Coronary artery (tissue), 2 donors: Measurements from ENCODE around the gene PSTK.

Experiments
- DNase-seq: peaks from one replicate; pipeline ENCODE4 v3.0.0-alpha.2; 2017; ENCODE audit warnings: low spot score
- H3K27ac ChIP-seq, 2 donors: fragments of 200-600 bp; sonication (generic); one replicate each; pipeline ENCODE4 v1.5.1; 2016 to 2019
- H3K4me3 ChIP-seq: fragments of 200-600 bp; sonication (generic); 2 replicates; pipeline ENCODE4 v1.5.1; 2016; ENCODE audit warnings: mild to moderate bottlenecking, moderate library complexity
- CTCF ChIP-seq: fragments of 200-600 bp; sonication (generic); IDR thresholded peaks from one replicate; pipeline ENCODE4 v1.5.1; 2019; ENCODE audit warnings: antibody characterized with exemption

The PSTK gene, protein sequence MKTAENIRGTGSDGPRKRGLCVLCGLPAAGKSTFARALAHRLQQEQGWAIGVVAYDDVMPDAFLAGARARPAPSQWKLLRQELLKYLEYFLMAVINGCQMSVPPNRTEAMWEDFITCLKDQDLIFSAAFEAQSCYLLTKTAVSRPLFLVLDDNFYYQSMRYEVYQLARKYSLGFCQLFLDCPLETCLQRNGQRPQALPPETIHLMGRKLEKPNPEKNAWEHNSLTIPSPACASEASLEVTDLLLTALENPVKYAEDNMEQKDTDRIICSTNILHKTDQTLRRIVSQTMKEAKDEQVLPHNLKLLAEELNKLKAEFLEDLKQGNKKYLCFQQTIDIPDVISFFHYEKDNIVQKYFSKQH

GRCh38 chr10:122980209-122981065 is at the start of gene PSTK:
Gene PSTK (plus strand): TSS chr10:122980401. CDS start chr10:122980480, 79 bp downstream.
- DNase-seq = peak; percentile 95
- peak within 1 kb of the TSS; percentile 87 to 93 for H3K27ac ChIP-seq
- peak within 1 kb of the TSS; percentile 82 for H3K4me3 ChIP-seq
- peak; percentile 90 for TF ChIP-seq CTCF

GRCh38 chr10:122931088-122931906 is 48.9 kb upstream of the PSTK start:
- DNase-seq = no peak
- Histone ChIP-seq H3K4me3 (no peak overlapping the region), H3K27ac (no peak overlapping the region)
- TF ChIP-seq CTCF = no peak

DNA sequence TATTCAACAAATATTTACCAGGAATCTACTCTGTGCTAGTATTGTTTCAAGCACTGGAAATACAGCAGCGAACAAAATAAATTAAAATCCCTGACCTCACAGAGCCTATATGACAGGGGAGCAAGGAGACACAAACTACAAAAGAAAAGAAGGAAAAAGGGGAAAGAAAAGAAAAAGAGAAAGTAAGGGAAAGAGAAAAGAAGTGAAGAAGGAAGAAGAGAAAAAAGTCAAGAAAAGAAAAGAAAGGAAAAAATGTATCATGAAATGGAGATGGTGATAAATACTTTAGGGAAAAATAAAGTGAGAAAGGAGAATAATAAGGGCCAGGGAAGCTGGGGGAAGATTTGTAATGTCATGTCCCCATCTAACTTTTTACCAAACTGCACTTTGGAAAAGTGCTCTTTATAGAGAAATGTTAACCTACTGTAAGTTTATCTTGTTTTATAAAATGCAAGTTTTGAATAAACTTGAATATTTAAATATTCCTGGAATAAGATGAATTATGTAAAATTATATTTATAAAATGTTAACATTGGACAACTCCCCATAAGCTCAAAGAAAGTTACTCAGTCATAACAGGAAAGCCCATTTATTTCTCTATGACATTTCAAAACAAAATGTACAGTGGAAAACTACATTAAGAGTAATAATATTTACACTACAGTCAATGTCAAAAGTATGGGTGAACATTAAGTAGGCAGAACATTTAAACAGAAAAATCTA is 40.9 kb upstream of the PSTK start:
- H3K4me3 ChIP-seq = no peak overlapping the region
- H3K27ac ChIP-seq = no peak overlapping the region
- TF ChIP-seq CTCF = no peak
- no peak for DNase-seq

DNA sequence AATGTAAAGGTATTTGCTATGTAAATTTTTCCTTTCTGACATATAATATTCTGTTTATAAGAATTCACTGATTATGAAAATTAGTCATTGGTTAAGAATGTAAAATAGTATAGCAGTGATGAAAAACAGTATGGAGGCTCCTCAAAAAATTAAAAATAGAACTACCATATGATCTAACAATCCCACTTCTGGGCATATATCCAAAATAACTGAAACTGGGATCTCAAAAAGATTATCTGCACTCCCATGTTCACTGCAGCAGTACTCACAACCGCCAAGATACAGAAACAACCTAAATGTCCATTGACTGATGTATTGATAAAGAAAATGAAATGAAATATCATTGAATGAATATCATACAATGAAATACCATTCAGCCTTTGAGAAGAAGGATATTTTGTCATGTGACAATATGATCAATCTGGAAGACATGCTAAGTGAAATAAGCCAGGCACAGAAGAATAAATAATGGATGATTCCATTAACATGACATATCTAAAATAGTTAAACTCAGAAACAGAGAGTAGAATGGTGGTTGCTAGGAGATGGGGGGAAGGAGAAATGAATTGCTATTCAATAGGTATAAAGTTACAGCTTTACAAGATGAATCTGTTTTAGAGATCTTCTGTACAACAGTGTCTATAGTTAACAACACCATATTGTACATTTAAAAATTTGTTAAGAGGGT is 40.2 kb upstream of the PSTK start:
- no peak for DNase-seq
- no peak overlapping the region for H3K4me3 ChIP-seq
- TF ChIP-seq CTCF = no peak
- H3K27ac ChIP-seq = no peak overlapping the region

DNA sequence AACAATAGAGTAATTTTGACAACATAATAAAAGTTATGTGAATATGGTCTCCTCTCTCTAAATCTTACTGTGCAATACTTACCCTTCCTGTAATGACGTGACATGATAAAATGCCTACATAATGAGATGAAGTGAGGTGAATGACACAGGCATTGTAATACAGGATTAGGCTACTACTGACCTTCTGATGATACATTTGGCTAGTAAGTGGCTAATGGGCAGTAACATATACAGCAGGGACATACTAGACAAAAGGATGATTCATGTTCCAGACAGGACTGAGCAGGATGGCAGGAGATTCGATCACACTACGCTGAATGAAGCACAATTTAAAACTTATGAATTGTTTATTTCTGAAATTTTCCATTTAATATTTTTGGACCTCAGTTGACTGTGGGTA is 30.9 kb upstream of the PSTK start:
- no peak overlapping the region for H3K27ac ChIP-seq
- DNase-seq = no peak
- H3K4me3 ChIP-seq = no peak overlapping the region
- TF ChIP-seq CTCF = no peak
